G401.6 (cell line): ENCODE results near the gene CEBPB.
"Not testable (repeated sequence)": the region's sequence is repeated elsewhere in the genome, so short reads cannot be mapped to it uniquely, and the experiment has no call there.

Experiments used
- FAIRE-seq: peaks from 2 replicates; lab custom pipeline; 2012; peaks lifted over from hg19 to GRCh38; lab: Jason Lieb, UNC

Gene CEBPB

DNA sequence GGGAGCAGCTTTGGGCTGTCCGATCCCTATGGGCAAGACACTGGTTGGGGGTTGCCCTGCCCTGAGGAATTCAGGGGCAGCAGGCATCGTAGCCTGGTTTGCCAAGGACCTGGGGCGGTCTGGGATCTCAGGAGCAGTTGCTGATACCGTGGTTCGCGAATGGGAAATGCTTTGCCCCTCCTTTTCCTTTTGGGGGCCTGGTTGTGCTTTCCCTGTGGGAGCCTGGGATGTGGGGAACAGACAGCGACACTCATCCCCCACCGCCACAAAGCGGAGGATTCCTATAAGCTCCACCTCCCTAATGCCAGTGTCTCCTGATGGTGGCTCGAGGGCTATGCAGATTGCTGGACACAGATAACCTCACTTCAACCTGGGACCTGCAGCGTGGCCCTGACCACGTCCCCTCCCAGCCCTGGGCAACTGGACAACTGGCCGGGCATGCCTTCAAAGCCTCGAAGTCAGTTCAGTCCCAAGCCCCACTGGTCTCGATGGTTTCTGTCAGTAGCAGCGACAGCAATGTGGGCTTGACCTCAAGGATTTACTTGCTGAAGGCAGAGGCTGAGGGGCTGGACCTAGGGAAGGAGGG is 3.3 kb downstream of the CEBPB start:
- no peak for FAIRE-seq

DNA sequence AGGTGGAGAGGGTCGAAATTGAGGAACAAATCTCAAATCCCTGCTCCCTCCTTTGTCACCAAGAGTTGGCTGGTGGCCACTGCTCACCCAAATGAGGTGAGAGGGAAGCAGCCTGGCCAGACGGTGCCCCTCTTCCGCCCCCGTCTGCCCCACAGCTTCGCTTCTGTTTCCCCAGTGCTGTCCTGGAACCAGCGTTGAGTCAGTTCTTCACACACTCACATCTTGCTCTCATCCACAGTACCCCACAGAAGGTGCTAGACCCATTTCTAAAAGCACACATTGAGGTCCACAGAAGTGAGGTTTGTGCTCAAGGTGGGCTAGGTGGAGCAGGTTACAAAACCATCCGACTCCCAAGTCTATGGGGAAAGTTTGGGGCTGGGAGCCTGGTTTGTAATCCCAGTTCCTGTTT is 3.8 kb downstream of the CEBPB start:
- FAIRE-seq = no peak

DNA sequence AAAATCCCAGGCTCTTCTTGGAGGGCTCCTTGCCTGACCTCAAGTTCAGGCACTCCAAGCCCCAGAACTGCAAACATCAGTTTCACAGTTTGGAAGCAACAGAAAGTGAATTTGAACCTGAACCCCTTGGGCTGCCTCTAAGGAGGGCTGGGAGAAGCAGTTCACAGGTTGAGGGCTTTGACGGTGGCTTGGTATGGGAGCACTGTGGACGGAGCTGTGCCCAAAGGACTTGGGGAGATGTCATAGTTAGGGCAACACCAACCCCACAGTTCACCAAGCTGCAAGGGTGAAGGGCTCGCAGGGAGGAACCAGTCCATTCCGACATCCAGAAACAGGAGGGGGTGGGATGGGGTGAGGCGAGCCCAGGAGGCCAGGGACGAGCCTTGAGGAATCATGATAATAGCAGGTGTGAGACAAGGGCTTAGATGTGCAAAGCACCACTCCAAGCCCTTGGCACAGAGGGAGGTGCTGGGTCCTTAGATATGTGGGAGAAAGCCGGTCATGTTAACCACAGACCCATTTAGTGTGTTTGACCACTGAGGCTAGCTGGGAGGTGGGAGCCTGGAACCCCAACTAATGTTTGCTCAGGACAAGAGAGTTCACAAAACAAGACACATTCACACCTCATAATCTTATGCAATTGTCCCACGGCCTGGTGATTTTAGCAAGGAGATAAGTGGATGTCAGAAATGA is 4.3 kb downstream of the CEBPB start:
- FAIRE-seq = no peak

GRCh38 chr20:50195524-50196120 is 5.0 kb downstream of the CEBPB start:
- no peak for FAIRE-seq

GRCh38 chr20:50196248-50196647 is 5.6 kb downstream of the CEBPB start:
- FAIRE-seq = no peak

DNA sequence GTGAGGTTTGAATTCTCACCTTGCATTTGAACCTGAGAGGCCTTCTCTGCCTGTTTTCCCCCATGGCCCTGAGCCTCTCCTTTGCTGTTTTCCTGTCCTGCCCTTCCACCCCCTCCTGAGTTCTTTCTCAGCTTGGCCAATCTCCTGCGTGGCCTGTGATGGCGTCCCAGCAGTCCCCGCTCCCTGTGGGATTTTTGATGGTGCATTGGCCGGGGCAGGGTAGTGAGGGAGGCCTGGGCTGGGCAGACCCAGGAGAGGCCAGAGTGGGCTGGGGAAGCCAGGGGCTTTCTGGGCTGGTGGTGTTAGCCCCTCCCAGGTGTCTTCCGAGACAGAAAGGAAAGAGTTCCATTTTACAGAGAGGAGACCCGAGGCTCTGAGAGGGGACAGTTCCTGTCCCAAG is 6.3 kb downstream of the CEBPB start:
- no peak for FAIRE-seq

DNA sequence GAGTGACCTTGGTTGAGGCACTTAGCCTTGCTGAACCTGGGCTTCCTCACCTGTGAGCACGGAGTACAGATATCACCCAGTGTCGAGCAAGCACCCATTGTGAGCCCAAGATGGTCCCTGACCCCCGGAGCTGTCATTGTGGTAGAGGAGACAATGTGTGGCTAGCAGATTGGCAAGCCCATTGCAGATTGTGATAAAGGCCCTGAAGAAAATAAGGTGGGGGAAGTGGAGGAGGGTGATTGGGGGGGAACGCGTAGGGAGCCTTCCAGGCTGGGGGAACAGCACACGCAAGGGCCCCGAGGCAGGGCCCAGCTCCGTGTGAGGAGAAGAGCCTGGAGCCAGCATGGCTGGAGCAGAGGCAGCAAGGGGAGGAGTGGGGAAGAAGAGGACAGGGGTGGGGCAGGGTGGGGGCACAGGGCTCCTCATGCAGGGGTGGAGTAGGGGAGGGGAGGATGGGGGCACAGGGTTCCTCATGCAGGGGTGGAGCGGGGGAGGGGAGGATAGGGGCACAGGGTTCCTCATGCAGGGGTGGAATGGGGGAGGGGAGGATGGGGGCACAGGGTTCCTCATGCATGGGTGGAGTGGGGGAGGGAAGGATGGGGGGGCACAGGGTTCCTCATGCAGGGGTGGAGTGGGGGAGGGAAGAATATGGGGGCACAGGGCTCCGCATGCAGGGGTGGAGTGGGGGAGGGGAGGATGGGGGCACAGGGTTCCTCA is 7.0 kb downstream of the CEBPB start:
- no peak for FAIRE-seq

DNA sequence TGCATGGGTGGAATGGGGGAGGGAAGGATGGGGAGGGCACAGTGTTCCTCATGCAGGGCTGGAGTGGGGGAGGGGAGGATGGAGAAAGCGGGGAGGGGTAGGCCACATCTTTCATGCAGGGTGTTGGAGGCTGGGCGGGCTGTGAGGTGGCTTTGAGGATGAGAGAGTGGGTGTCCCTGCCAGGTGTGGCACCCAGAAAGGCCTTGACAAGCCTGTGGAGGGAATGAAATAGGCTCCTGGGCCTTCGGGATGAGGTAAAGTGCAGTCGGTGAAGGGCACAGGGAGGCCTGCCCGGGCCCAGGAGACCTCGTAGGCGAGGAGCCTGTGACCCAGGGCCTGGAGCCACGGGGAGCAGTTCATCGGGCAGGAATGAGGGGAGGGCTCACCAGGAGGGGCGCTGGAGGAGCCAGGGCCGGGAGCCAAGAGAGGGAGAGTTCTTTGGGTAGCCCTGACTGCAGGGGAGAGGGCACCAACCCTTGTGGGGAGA is 7.6 kb downstream of the CEBPB start:
- FAIRE-seq = no peak

DNA sequence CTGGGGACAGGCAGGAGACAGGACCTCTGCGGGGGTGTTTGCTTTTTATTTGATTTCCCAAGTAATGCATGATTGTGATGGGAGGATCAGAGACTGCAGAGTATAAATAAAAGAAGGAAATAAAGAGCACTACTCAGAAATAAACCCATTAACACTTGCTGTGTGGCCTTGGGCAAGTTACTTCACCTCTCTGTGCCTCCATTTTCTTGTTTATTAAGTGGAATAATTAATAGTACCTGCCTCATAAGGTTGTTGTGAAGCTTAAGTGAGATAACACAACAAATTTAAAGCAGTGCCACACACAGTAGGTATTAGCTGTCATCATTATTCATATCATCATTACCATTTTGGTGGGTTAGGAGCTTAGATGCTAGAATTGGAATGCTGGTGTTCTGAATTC is 8.1 kb downstream of the CEBPB start:
- FAIRE-seq = no peak

DNA sequence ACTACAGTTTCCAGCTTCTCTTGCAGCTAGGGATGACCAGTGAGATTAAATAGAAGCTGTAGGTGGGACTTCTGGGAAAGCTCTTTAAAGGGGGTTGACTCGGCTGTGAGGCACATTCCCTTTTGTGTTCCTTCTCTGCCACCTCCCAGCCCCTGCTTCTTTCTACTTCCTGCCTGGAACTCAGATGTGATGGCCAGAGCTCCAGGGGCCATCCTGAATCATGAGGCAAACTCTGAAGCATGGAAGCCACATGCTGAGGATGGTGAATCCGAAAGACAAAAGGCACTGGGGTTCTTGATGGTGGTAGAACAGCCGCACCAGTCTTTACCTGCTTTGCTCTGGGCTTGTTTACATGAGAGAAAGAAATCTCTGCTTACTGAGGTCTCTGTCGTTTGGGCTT is 9.1 kb downstream of the CEBPB start:
- no peak for FAIRE-seq

- FAIRE-seq = no peak
Measured at GRCh38 chr20:50200482-50201104, 10.0 kb downstream of the CEBPB start.

GRCh38 chr20:50201710-50202109 is 11.1 kb downstream of the CEBPB start:
- not testable (repeated sequence) for FAIRE-seq

DNA sequence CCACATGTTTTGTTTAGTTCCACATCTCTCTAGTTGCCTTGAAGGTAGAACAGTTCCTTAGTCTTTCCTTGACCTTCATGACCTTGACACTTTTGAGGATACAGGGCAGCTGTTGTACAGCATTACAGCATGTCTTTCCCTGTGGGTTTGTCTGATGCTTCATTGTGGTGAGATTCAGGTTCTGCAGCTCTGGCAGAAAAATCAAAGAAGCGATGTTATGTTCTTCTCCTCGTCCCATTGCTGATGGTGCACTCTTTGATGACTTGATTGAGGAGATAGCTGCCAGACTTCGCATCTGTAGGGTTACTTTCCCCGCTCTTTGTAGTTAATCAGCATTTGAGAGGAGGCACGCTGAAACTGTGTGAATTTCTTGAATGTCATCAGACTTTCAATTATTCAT is 12.0 kb downstream of the CEBPB start:
- no peak for FAIRE-seq

GRCh38 chr20:50203951-50204937 is 13.6 kb downstream of the CEBPB start:
- no peak for FAIRE-seq

GRCh38 chr20:50207026-50207425 is 16.4 kb downstream of the CEBPB start:
- FAIRE-seq = no peak

DNA sequence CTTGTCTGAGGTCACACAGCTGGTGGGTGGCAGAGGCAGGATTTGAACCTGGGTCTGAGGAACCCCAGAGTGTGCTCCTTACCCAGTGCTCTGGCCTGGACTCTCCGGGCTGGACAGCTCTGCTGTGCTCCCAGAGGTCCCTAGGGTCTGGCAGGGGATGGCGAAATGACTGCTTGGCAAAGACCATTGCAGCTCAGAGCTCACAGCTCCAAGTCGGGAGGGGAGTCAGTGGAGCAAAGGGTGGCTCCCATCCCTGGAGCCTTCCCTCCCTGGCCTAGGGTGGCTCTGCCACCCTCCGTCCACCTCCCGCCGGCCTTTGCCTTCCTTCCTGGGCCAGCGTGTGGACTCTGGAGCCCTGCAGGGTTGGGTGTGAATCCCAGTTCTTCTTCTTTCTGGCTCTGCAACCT is 17.5 kb downstream of the CEBPB start:
- FAIRE-seq = no peak

DNA sequence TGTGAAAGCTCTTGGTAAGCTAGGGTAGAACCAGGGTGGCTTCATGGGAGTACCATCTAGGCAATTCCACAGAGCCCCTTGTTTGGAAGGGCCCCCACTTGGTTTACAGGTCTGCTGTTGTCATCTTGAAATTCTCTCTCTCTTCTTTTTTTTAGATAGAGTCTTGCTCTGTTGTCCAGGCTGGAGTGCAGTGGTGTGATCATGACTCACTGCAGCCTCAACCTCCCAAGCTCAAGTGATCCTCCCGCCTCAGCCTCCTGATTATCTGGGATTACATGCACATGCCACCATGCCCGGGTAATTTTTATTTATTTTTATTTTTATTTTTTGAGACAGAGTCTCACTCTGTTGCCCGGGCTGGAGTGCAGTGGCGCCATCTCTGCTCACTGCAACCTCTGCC is 18.2 kb downstream of the CEBPB start:
- not testable (repeated sequence) for FAIRE-seq

GRCh38 chr20:50210066-50210619 is 19.5 kb downstream of the CEBPB start:
- no peak for FAIRE-seq

- FAIRE-seq = no peak
Measured at GRCh38 chr20:50211091-50211490, 20.5 kb downstream of the CEBPB start.

DNA sequence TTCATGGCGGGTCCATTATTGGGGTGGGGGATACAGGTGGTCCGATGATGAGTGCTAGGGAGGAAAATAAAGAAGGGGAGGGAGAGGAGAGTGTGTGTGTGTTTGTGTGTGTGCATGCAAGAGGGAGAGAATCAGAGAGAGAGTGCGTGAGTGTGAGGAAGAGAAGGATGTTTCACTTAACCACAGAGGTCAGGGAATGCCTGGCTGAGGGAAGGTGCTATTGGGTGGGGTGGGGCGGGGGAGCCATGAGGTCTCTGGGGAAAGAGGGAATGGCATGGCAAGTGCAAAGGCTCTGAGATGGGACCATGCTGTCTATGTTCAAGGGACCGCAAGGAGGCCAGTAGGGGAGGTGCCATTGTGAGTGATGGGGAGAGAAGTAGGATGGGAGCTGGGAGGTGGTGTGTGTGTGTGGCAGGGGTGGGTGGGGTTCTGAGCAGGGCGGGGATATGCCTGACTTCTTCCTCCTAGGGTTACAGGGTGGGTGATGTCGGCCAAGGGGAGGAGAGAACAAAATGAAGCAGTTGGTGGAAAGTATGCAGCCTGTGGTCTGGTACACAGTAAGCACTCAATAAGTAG is 23.0 kb downstream of the CEBPB start:
- FAIRE-seq = no peak
